COLO829 (cell line): Measurements from ENCODE around the gene TRAP1.
"Not testable (repeated sequence)": the region's sequence is repeated elsewhere in the genome, so short reads cannot be mapped to it uniquely, and the experiment has no call there.

Experiments used
- DNase-seq: peaks from one replicate; pipeline ENCODE4 v3.0.0; 2012; ENCODE audit warnings: low spot score

Gene TRAP1

DNA sequence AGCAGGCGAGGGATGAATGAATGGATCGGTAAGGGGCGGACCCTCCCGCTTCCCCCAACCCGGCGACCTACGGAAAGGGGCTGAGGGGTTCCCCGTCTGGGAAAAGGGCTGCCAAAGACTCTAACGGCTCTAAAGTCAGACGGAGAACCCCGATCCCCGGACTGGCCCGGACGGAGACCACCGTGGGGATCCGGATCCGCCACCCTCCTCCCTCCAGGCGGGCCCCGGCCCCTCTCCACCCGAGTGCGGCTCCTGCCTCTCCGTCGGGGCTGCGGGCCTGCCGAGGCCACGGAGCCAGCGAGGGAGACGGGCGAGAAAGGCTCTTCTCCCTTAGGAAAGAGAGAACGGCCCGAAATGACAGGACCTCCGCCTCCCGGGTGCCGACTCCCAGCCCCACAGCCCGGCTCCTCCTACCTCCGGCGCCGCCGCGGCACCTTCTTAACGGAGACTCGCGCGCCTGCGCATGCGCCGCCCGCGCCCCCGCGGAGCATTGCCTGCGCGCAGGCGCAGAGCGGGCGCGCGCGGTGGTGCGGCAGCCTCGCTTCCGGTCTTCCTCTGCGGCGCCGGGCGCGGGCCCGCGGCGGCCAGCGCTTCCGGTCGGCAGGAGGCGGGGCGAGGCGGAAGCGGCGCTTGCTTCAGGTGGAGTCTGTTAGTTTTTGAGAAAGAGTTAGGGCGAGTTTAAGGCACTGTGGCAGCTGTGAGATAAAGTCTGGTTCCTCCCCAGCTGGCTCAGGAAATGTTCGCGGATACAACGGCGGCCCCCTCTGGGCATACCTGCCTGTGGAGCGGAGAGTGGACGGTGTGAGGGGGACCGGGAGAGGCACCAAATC, 106.0 kb downstream of the TRAP1 start, which contains the start of gene SLX4:
Gene SLX4 (minus strand): TSS at position 461 of the 830 bp plus-strand sequence. CDS start 2,642 bp downstream, outside the sequence.
- DNase-seq = peak; percentile 99

GRCh38 chr16:3610698-3611145, 106.6 kb downstream of the TRAP1 start:
- peak; percentile 12 for DNase-seq

DNA sequence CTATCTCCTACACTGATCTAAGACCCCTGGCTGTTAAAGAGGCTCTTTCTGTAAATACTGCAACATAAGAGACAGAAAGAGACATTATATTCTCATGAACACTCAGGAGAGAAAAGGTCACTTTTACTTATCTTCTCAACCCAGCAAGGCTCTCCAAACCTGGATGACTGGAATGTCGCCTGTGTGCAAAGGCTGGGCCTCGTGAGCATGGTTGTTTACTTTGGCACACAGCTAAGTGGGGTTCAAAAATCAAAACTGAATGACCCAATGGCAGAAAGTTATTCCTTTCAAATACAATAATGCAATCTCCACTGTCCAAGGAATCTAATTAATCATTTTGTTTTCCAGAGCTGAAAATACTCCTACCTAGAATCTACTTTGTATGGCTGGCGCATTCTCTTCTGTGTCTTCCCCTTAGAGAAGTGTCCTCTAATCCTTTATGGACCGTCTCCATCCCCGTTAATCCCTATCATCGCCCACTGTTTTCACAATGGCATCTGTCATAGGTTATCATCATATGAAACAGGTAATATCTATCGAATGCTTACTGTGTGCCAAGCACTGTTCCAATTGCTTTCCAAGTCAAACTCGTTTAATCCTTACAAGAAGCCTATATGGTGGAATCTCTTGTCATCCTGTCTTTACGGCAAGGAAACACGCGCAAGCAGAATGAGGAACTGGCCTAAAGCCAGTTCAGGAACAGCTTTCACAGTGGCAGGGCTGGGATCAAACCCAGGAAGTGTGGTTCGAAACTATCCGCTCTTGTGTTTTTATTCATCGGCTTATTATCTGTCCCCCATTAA, 107.2 kb downstream of the TRAP1 start:
- DNase-seq = no peak

- not testable (repeated sequence) for DNase-seq
Measured at GRCh38 chr16:3608976-3609375, 108.3 kb downstream of the TRAP1 start.

DNA sequence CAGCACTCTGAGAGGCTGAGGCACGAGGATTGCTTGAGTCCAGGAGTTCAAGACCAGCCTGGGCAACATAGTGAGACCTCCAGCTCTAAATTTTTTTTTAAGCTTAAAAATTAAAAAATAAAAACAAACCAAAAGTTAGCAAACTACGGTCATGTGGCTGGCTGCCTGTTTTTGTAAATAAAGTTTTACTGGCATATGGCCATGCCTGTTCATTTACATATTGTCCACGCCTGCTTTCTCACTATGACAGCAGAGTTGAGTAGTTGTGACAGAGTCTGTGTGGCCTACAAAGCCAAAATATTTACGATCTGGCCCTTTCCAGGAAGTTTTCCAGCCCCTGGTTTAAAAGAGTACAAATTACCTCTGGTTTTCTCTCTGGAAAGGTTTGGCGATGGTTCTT, 109.3 kb downstream of the TRAP1 start:
- DNase-seq = no peak
